GM12865 (cell line): ENCODE measurements around the gene CGNL1.

ENCODE experiments used
- DNase-seq: peaks from one replicate; pipeline ENCODE4 v3.0.0; 2010; ENCODE audit warnings: low read depth
- H3K4me3 ChIP-seq: 2 replicates; pipeline ENCODE4 v1.5.1; 2011; ENCODE audit warnings: mild to moderate bottlenecking, low read depth, low read length, control low read depth
- TF ChIP-seq, protein P1 (sequence below): IDR thresholded peaks from 2 replicates; pipeline ENCODE4 v1.5.1; 2011; ENCODE audit warnings: low read length, control low read depth, low read depth, inconsistent platforms; ENCODE audit not compliant: insufficient read depth; ENCODE audit errors: missing control alignments

CGNL1 gene, protein sequence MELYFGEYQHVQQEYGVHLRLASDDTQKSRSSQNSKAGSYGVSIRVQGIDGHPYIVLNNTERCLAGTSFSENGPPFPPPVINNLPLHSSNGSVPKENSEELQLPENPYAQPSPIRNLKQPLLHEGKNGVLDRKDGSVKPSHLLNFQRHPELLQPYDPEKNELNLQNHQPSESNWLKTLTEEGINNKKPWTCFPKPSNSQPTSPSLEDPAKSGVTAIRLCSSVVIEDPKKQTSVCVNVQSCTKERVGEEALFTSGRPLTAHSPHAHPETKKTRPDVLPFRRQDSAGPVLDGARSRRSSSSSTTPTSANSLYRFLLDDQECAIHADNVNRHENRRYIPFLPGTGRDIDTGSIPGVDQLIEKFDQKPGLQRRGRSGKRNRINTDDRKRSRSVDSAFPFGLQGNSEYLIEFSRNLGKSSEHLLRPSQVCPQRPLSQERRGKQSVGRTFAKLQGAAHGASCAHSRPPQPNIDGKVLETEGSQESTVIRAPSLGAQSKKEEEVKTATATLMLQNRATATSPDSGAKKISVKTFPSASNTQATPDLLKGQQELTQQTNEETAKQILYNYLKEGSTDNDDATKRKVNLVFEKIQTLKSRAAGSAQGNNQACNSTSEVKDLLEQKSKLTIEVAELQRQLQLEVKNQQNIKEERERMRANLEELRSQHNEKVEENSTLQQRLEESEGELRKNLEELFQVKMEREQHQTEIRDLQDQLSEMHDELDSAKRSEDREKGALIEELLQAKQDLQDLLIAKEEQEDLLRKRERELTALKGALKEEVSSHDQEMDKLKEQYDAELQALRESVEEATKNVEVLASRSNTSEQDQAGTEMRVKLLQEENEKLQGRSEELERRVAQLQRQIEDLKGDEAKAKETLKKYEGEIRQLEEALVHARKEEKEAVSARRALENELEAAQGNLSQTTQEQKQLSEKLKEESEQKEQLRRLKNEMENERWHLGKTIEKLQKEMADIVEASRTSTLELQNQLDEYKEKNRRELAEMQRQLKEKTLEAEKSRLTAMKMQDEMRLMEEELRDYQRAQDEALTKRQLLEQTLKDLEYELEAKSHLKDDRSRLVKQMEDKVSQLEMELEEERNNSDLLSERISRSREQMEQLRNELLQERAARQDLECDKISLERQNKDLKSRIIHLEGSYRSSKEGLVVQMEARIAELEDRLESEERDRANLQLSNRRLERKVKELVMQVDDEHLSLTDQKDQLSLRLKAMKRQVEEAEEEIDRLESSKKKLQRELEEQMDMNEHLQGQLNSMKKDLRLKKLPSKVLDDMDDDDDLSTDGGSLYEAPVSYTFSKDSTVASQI

DNA sequence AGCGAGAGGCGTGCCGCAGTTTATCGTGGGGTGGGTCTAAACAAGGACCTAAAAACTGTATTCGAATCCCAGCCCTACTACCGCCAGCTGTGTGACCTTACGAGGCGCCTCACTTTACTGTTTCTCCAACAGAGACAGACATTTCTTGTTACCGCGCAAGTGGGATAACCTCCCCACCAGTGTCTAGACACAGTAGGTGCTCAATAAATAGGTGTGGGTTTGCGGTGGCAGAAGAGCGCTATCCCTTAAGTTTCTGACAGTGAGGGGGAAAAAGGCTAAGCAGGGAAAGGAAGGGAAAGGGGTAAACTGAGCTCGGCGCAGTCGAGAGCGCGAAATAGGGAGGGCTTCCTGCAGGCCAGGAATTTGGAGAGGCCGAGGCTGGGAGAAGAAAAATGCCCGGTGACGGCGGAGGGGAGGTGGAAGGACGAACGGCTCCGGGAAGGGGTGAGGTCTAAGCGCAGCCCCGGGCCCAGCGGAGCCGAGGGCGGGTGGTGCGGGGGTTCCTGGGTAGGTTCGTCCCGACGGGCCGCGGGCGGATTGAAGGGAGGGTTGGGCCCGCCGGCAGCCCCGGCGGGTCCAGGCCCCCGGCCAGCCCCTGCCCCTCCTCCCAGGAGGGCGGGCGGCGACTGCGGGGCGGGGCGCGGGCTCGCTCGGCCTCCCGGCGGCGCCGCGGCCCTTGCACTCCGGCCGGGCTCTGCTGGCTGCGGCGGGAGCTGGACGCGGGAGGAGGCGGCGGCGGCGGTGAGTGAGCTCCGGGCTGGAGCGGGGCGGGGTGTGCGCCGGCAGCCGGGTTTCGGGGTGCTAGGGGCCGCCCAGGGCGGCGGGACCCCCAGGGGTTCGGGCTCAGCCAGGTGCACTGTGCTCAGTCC, at the start of gene CGNL1:
Gene CGNL1, plus strand, starts transcription at position 679 of the 869 bp plus-strand sequence. CDS start 61,495 bp downstream, outside the sequence.
- no peak within 1 kb of the TSS for H3K4me3 ChIP-seq

DNA sequence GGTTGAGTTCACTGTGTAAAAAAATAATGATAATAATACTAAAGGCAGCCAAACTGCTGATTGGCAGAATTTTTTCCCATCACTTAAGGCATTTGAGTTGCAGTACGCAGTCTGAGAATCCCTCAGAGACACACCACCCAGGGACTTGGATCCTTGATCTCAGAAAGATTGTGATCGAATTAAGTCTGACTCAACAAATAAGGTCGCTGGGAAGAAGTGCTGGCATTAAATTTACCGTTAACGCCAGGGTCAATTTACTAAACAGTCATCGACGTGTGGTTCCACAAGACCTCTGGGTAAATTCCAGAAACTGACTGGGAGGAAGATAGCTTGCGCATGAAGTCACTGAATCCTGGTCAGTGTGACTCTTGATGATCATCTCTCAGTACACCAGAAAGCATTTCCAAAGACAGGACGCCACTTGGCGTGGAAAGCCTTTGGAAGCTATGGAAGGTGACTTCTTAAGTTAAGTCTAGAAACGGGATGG, 48.3 kb upstream of the CGNL1 start:
- DNase-seq: no peak
- TF ChIP-seq, protein P1, sequence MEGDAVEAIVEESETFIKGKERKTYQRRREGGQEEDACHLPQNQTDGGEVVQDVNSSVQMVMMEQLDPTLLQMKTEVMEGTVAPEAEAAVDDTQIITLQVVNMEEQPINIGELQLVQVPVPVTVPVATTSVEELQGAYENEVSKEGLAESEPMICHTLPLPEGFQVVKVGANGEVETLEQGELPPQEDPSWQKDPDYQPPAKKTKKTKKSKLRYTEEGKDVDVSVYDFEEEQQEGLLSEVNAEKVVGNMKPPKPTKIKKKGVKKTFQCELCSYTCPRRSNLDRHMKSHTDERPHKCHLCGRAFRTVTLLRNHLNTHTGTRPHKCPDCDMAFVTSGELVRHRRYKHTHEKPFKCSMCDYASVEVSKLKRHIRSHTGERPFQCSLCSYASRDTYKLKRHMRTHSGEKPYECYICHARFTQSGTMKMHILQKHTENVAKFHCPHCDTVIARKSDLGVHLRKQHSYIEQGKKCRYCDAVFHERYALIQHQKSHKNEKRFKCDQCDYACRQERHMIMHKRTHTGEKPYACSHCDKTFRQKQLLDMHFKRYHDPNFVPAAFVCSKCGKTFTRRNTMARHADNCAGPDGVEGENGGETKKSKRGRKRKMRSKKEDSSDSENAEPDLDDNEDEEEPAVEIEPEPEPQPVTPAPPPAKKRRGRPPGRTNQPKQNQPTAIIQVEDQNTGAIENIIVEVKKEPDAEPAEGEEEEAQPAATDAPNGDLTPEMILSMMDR: no peak
- no peak overlapping the region for H3K4me3 ChIP-seq

More for the DNA sequence above, at the start of gene CGNL1:
- TF ChIP-seq, protein P1: no peak
- no peak for DNase-seq

DNA sequence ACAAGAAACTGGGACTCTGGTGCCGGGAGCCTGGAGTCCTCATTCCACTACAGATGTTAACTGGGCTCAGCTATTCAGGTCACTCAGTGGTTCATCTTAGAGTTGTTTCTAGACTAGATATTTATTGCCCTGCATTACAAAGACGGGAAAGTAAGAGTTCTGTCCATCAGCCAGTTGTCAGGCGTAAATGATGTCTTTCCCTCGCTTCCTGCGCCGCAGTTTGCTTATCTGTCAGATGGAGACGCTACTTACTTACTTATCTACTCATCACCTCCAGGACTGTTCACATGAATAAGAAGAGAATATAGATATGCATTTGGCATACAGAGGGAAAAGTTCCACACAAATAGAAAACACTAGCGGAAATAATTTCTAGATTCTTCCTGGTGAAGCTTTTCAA, 47.8 kb upstream of the CGNL1 start:
- no peak overlapping the region for H3K4me3 ChIP-seq
- TF ChIP-seq, protein P1: no peak
- no peak for DNase-seq

DNA sequence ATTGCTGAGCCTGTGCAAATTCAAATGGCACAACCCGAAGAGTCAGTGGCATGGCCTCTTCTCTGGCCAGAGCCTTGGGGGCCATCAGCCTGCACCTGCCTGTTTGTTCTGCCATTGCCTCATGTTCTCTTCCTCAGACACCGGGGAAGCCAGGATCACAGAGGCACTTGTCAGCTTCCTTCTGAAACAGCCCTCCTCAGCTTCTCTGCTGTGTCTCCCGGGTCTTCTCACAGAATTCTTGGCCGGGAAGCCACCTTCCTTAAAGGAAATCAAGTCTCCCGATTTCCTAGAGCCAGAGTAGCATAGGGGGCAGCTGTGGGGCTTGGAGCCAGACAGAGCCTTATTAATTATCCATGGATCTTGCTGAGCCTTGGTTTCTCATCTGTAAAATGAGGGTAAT, 47.4 kb upstream of the CGNL1 start:
- no peak for DNase-seq
- H3K4me3 ChIP-seq: no peak overlapping the region
- TF ChIP-seq, protein P1: no peak

DNA sequence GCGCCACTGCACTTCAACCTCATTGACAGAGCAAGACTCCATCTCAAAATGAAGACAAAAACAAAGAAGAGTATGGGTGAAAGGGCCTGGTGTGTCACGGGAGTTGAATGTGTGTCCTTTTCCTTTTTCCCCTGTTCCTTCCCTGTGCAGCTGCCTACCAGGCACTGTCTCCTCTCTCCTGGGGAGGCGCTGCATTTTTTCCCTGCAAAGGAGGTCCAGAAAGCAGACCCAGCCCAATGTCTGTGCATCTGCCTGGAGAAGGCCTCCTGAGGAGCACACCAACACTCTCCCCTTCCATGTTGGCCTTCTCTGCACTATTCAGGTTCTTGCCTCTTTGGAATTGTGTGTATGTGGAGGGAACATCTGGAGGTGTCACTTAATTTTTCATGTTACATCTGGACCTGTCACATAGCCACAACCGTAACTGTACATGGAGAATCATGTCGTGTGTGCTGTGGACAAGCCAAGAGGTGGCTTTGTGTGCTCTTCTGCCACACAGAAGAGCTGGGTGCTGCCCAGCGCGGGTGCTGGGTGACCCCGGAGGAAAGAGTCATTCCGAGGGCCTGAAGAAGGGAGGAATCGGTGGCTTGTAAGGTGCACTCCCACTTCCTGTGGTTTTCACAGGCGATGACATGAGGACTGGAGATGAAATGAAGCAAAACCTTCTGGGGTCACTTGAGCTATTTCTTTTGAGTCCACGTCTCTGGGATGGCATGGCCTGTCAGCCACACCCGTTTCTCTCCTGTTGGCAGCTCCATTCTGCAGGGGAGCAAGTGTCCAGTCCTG, 46.5 kb upstream of the CGNL1 start:
- TF ChIP-seq, protein P1: no peak
- no peak for DNase-seq
- no peak overlapping the region for H3K4me3 ChIP-seq
